HEK293 (cell line): Measurements from ENCODE around the gene SLC35G2.

Experiments used
- CTCF ChIA-PET: fragments of 350-600 bp; formaldehyde crosslinking; extraction: SDS; loops from one replicate; lab custom pipeline; 2021; ENCODE audit warnings: antibody characterized with exemption; lab: Yijun Ruan, JAX
- POLR2A ChIA-PET: fragments of 300-600 bp; formaldehyde crosslinking; extraction: SDS; loops from one replicate; lab custom pipeline; 2020; ENCODE audit warnings: antibody characterized with exemption, inconsistent platforms; lab: Yijun Ruan, JAX
- H3K27ac ChIP-seq: fragments of 200-500 bp; sonication (Bioruptor generic); 2 replicates; pipeline ENCODE4 v1.5.1; 2014; ENCODE audit warnings: low read depth, low read length, control low read depth, inconsistent platforms; ENCODE audit errors: extremely low read depth
- H3K36me3 ChIP-seq, 2 experiments: fragments of 200-500 bp in 1 of 2; sonication (Bioruptor generic) in 1 of 2; 1 replicate in 1 of 2; 2 replicates in 1 of 2; pipeline ENCODE4 v1.5.1; 2014 to 2017; ENCODE audit warnings: inconsistent platforms in 2 of 2, low read length in 2 of 2; ENCODE audit not compliant: control insufficient read depth in 2 of 2, insufficient read depth in 1 of 2
- H3K4me1 ChIP-seq: fragments of 200-500 bp; sonication (Bioruptor generic); 2 replicates; pipeline ENCODE4 v1.5.1; 2014; ENCODE audit warnings: mild to moderate bottlenecking, low read length, inconsistent platforms; ENCODE audit not compliant: control insufficient read depth, insufficient read depth
- H3K4me3 ChIP-seq: 2 replicates; pipeline ENCODE4 v1.5.1; 2011; ENCODE audit warnings: low read depth, mild to moderate bottlenecking, control low read depth, low read length, moderate library complexity
- H3K9me3 ChIP-seq: fragments of 200-500 bp; sonication (Bioruptor generic); 2 replicates; pipeline ENCODE4 v1.5.1; 2014; ENCODE audit warnings: low read depth, low read length, inconsistent platforms; ENCODE audit not compliant: control insufficient read depth, insufficient read depth
- SCRT1 ChIP-seq: fragments of 450-650 bp; formaldehyde crosslinking; IDR thresholded peaks from 2 replicates; pipeline ENCODE4 v1.5.1; 2016; ENCODE audit warnings: missing biosample characterization, missing genetic modification characterization, borderline replicate concordance
- SCRT2 ChIP-seq: fragments of 450-650 bp; formaldehyde crosslinking; IDR thresholded peaks from 2 replicates; pipeline ENCODE4 v1.5.1; 2016; ENCODE audit warnings: missing biosample characterization, missing genetic modification characterization
- TCF7L2 ChIP-seq: IDR thresholded peaks from 2 replicates; pipeline ENCODE4 v1.6.1; 2011; ENCODE audit warnings: low read depth, mild to moderate bottlenecking, inconsistent platforms, low read length, moderate library complexity, borderline replicate concordance
- ZBTB20 ChIP-seq: fragments of 450-650 bp; formaldehyde crosslinking; IDR thresholded peaks from 2 replicates; pipeline ENCODE4 v1.5.1; 2016; ENCODE audit warnings: missing biosample characterization, missing genetic modification characterization
- ZBTB21 ChIP-seq: fragments of 450-650 bp; formaldehyde crosslinking; IDR thresholded peaks from 2 replicates; pipeline ENCODE4 v1.5.1; 2017; ENCODE audit warnings: missing biosample characterization, missing genetic modification characterization
- ZBTB48 ChIP-seq: fragments of 450-650 bp; formaldehyde crosslinking; IDR thresholded peaks from 2 replicates; pipeline ENCODE4 v1.5.1; 2016; ENCODE audit warnings: missing biosample characterization, missing genetic modification characterization
- ZFP69B ChIP-seq: fragments of 450-650 bp; formaldehyde crosslinking; IDR thresholded peaks from 2 replicates; pipeline ENCODE4 v1.5.1; 2016; ENCODE audit warnings: missing biosample characterization, missing genetic modification characterization
- ZNF112 ChIP-seq: fragments of 450-650 bp; formaldehyde crosslinking; IDR thresholded peaks from 2 replicates; pipeline ENCODE4 v1.5.0; 2017; ENCODE audit warnings: missing biosample characterization, missing genetic modification characterization
- ZNF366 ChIP-seq: fragments of 450-650 bp; formaldehyde crosslinking; conservative IDR thresholded peaks from 2 replicates; pipeline ENCODE4 v1.5.1; 2016; ENCODE audit warnings: missing biosample characterization, missing genetic modification characterization
- ZNF48 ChIP-seq: fragments of 450-650 bp; formaldehyde crosslinking; IDR thresholded peaks from 2 replicates; pipeline ENCODE4 v1.5.1; 2016; ENCODE audit warnings: missing biosample characterization, missing genetic modification characterization
- ZNF596 ChIP-seq: fragments of 450-650 bp; IDR thresholded peaks from 2 replicates; pipeline ENCODE4 v1.5.0; 2018; ENCODE audit warnings: missing biosample characterization, mild to moderate bottlenecking, missing genetic modification characterization, moderate library complexity
- ZNF610 ChIP-seq: fragments of 450-650 bp; formaldehyde crosslinking; IDR thresholded peaks from 2 replicates; pipeline ENCODE4 v1.5.1; 2016; ENCODE audit warnings: missing biosample characterization, missing genetic modification characterization, borderline replicate concordance
- ZNF629 ChIP-seq: fragments of 450-650 bp; formaldehyde crosslinking; IDR thresholded peaks from 2 replicates; pipeline ENCODE4 v1.5.1; 2017; ENCODE audit warnings: missing biosample characterization, missing genetic modification characterization
- ZNF660 ChIP-seq: fragments of 450-650 bp; IDR thresholded peaks from 2 replicates; pipeline ENCODE4 v1.5.1; 2018; ENCODE audit warnings: missing biosample characterization, mild to moderate bottlenecking, missing genetic modification characterization
- ZNF76 ChIP-seq: fragments of 450-650 bp; formaldehyde crosslinking; IDR thresholded peaks from 2 replicates; pipeline ENCODE4; 2016; ENCODE audit warnings: low read depth, missing biosample characterization, missing genetic modification characterization, borderline replicate concordance
- ZSCAN16 ChIP-seq: fragments of 450-650 bp; formaldehyde crosslinking; IDR thresholded peaks from 2 replicates; pipeline ENCODE4 v1.5.1; 2016; ENCODE audit warnings: missing biosample characterization, missing genetic modification characterization
- TF ChIP-seq, protein P1 (sequence below): fragments of 450-650 bp; formaldehyde crosslinking; IDR thresholded peaks from 2 replicates; pipeline ENCODE4 v1.5.1; 2016; ENCODE audit warnings: missing biosample characterization, missing genetic modification characterization
- TF ChIP-seq, protein P2 (sequence below): fragments of 450-650 bp; formaldehyde crosslinking; IDR thresholded peaks from 2 replicates; pipeline ENCODE4 v1.5.1; 2016; ENCODE audit warnings: missing biosample characterization, missing genetic modification characterization
- TF ChIP-seq, protein P3 (sequence below): fragments of 450-650 bp; formaldehyde crosslinking; IDR thresholded peaks from 2 replicates; pipeline ENCODE4 v1.5.1; 2016; ENCODE audit warnings: missing biosample characterization, missing genetic modification characterization, low read depth

The SLC35G2 gene

DNA sequence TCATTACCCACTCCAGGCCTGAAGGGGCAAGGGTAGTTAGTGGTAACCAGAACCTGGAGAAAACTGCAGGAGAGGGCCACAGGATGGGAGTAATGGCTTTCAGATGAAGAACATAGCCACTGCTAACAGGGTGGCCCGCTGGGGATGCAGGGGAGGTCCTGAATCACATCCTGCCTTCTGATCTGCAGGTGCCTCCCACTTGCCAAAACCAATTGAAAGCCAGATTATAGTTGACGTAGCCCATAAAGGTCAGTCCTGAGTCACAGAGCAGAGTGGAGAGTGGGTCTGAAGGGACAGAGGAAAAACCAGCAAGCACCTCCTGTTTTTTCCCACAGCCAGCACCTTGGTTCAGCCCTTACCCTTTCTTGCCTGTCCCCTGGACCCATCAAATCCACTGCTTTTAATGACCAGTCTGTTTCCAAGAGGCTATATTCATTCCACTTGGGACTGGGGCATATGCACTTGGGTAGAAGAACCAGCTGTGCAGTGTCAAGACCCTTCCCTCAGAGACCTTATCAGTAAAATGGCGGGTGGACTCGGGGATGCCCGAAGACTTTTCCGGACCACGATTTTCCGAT, 646 bp upstream of the SLC35G2 start (continued):
- TF ChIP-seq, protein P1, sequence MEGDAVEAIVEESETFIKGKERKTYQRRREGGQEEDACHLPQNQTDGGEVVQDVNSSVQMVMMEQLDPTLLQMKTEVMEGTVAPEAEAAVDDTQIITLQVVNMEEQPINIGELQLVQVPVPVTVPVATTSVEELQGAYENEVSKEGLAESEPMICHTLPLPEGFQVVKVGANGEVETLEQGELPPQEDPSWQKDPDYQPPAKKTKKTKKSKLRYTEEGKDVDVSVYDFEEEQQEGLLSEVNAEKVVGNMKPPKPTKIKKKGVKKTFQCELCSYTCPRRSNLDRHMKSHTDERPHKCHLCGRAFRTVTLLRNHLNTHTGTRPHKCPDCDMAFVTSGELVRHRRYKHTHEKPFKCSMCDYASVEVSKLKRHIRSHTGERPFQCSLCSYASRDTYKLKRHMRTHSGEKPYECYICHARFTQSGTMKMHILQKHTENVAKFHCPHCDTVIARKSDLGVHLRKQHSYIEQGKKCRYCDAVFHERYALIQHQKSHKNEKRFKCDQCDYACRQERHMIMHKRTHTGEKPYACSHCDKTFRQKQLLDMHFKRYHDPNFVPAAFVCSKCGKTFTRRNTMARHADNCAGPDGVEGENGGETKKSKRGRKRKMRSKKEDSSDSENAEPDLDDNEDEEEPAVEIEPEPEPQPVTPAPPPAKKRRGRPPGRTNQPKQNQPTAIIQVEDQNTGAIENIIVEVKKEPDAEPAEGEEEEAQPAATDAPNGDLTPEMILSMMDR, result 0 out of 2 replicates have a peak, but pooled peaks have one; percentile 9
- TF ChIP-seq TCF7L2 (no peak), ZSCAN16 (tag by site-specific recombination) (no peak), ZNF366 (tag by site-specific recombination) (peak; percentile 46; the same call in 1 of the 2 replicates), ZNF48 (tag by site-specific recombination) (no peak), ZNF112 (tag by site-specific recombination) (no peak)
- TF ChIP-seq, all 188 proteins: peak for 17

DNA sequence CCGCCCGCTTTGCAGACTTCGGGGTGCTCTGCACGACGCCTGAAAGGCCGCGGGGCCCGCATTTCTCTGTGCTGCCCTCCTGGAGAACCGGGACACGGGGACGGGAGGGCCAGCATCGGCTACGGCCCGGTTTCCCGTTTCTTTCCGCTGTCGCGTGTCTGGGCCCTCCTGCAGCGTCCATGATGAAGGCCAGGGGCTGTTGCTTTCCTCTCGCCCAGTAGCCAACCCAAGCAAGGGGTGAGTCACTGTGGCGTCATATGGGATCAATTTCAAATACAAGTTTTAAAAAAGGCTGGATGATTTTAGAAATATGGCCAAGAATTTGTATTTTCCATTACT, 435 bp downstream of the SLC35G2 start:
- peak overlapping the region; percentile 61 for H3K4me3 ChIP-seq
- no peaks in the 10 kb centered on the region for H3K9me3 ChIP-seq
- H3K27ac ChIP-seq, result peak overlapping the region; percentile 78
- ChIA-PET CTCF (no interaction called here), POLR2A (interaction anchor here (1.3 kb wide), 1 partner anchor 67 kb away, joined by 5 read pairs; the partner anchor contains the start of gene STAG1)
- no peaks in the 10 kb centered on the region for H3K36me3 ChIP-seq
- TF ChIP-seq, protein P2, sequence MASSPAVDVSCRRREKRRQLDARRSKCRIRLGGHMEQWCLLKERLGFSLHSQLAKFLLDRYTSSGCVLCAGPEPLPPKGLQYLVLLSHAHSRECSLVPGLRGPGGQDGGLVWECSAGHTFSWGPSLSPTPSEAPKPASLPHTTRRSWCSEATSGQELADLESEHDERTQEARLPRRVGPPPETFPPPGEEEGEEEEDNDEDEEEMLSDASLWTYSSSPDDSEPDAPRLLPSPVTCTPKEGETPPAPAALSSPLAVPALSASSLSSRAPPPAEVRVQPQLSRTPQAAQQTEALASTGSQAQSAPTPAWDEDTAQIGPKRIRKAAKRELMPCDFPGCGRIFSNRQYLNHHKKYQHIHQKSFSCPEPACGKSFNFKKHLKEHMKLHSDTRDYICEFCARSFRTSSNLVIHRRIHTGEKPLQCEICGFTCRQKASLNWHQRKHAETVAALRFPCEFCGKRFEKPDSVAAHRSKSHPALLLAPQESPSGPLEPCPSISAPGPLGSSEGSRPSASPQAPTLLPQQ (tag by site-specific recombination), result peak; percentile 32; the same call in 1 of the 2 replicates
- TF ChIP-seq ZBTB20 (peak; percentile 73), ZFP69B (tag by site-specific recombination) (no peak), ZNF660 (tag by site-specific recombination) (0 out of 2 replicates have a peak, but pooled peaks have one; percentile 9), ZNF629 (tag by site-specific recombination) (peak; percentile 85), ZBTB48 (tag by site-specific recombination) (peak; percentile 42; the same call in 1 of the 2 replicates), ZNF610 (no peak), ZBTB21 (tag by site-specific recombination) (peak; percentile 71; the same call in 1 of the 2 replicates), SCRT1 (tag by site-specific recombination) (no peak), SCRT2 (peak; percentile 92), ZNF76 (tag by site-specific recombination) (0 out of 2 replicates have a peak, but pooled peaks have one; percentile 13), ZNF596 (tag by site-specific recombination) (no peak)
- TF ChIP-seq, protein P3, sequence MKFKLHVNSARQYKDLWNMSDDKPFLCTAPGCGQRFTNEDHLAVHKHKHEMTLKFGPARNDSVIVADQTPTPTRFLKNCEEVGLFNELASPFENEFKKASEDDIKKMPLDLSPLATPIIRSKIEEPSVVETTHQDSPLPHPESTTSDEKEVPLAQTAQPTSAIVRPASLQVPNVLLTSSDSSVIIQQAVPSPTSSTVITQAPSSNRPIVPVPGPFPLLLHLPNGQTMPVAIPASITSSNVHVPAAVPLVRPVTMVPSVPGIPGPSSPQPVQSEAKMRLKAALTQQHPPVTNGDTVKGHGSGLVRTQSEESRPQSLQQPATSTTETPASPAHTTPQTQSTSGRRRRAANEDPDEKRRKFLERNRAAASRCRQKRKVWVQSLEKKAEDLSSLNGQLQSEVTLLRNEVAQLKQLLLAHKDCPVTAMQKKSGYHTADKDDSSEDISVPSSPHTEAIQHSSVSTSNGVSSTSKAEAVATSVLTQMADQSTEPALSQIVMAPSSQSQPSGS (tag by site-specific recombination), result no peak
- peaks cover 5% of the 10 kb centered on the region; the same call in 1 of the 2 replicates for H3K4me1 ChIP-seq
